Lower leg skin (tissue), 3 donors: Measurements from ENCODE around the gene ZNF608.

Source experiments
- POLR2A ChIP-seq, 2 donors: fragments of 450-650 bp; IDR thresholded peaks; one replicate each; pipeline ENCODE4 v1.6.1; 2016 to 2017; ENCODE audit warnings: antibody characterized with exemption in 2 of 2, mild to moderate bottlenecking in 1 of 2, moderate library complexity in 1 of 2
- TF ChIP-seq, protein P1 (sequence below), 3 donors: fragments of 450-650 bp; IDR thresholded peaks; one replicate each; pipeline ENCODE4 v1.5.1; 2016; ENCODE audit warnings: antibody characterized with exemption in 3 of 3, mild to moderate bottlenecking in 3 of 3, moderate library complexity in 2 of 3

- TF ChIP-seq POLR2A (IDR thresholded peaks at IDR 0.05): no peak
- TF ChIP-seq, protein P1, sequence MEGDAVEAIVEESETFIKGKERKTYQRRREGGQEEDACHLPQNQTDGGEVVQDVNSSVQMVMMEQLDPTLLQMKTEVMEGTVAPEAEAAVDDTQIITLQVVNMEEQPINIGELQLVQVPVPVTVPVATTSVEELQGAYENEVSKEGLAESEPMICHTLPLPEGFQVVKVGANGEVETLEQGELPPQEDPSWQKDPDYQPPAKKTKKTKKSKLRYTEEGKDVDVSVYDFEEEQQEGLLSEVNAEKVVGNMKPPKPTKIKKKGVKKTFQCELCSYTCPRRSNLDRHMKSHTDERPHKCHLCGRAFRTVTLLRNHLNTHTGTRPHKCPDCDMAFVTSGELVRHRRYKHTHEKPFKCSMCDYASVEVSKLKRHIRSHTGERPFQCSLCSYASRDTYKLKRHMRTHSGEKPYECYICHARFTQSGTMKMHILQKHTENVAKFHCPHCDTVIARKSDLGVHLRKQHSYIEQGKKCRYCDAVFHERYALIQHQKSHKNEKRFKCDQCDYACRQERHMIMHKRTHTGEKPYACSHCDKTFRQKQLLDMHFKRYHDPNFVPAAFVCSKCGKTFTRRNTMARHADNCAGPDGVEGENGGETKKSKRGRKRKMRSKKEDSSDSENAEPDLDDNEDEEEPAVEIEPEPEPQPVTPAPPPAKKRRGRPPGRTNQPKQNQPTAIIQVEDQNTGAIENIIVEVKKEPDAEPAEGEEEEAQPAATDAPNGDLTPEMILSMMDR (IDR thresholded peaks at IDR 0.05): no peak
Measured at GRCh38 chr5:124772457-124773200, 26.2 kb upstream of the ZNF608 start.
